ENCODE measurements around the gene DOK6. TPM values are rescaled to one million over a fixed set of nuclear protein-coding genes. Genes with fewer than 3 reads are reported as not detected.
A peak's percentile ranks its signal among the peaks of the same experiment; 100 is the strongest.

Gene DOK6
- total and polyA plus RNA-seq, 8 donors = 0.15 to 1.3 (median 0.33) TPM

GRCh38 chr18:69400976-69401225 is 213 bp downstream of the DOK6 start:
- ATAC-seq = peak in 3 of 4 donors; percentile 19 to 45 (median 35)
- 0 to 1% methylated on average over 1 to 47 of the region's 47 CpGs for whole genome bisulfite sequencing, 2 donors
- no peaks in the 10 kb centered on the region for H3K9me3 ChIP-seq
- no peak for TF ChIP-seq CTCF (IDR thresholded peaks at IDR 0.05)
- no peak overlapping the region for H3K27ac ChIP-seq
- FAIRE-seq = no peak
- peaks cover 0 to 35% (median 0%) of the 10 kb centered on the region in 4 donors for H3K27me3 ChIP-seq
- peak overlapping the region; percentile 7 to 56 (median 20) for H3K4me3 ChIP-seq
- H3K4me1 ChIP-seq = peaks cover 0 to 4% (median 0%) of the 10 kb centered on the region in 3 donors
- DNase-seq = no peak
- intact Hi-C loops (cut with DNase I) = no loop called here
- no peaks in the 10 kb centered on the region for H3K36me3 ChIP-seq

- WGBS, 2 donors = 1 to 2% methylated on average over 57 to 66 of the region's 66 CpGs
- no peak for FAIRE-seq
- Histone ChIP-seq H3K36me3 (no peaks in the 10 kb centered on the region), H3K4me3 (peak overlapping the region; percentile 7 to 56 (median 20)), H3K27me3 (peaks cover 0 to 32% (median 0%) of the 10 kb centered on the region in 4 donors), H3K9me3 (no peaks in the 10 kb centered on the region), H3K27ac (no peak overlapping the region), H3K4me1 (peaks cover 0 to 4% (median 0%) of the 10 kb centered on the region in 3 donors)
- DNase-seq = peak in 3 of 6 donors; percentile 24 to 72 (median 58)
- intact Hi-C loops (cut with DNase I) = no loop called here
- no peak for TF ChIP-seq CTCF (IDR thresholded peaks at IDR 0.05)
- peak in 3 of 4 donors; percentile 24 to 40 (median 33) for ATAC-seq
Measured at GRCh38 chr18:69401226-69401971, 711 bp downstream of the DOK6 start.

- 2 to 5% methylated on average over 19 of the region's 19 CpGs for WGBS, 2 donors
- Histone ChIP-seq H3K27ac (no peak overlapping the region), H3K36me3 (no peaks in the 10 kb centered on the region), H3K4me1 (peaks cover 0 to 4% (median 0%) of the 10 kb centered on the region in 3 donors), H3K27me3 (peaks cover 0 to 29% (median 0%) of the 10 kb centered on the region in 4 donors), H3K4me3 (peak overlapping the region in 3 of 4 donors; percentile 10 to 56 (median 30)), H3K9me3 (no peaks in the 10 kb centered on the region)
- intact Hi-C loops (cut with DNase I) = no loop called here
- no peak for TF ChIP-seq CTCF (IDR thresholded peaks at IDR 0.05)
- peak in 1 of 4 donors; percentile 11 for ATAC-seq
- no peak for FAIRE-seq
- peak in 1 of 6 donors; percentile 47 for DNase-seq
Measured at GRCh38 chr18:69401972-69402532, 1.4 kb downstream of the DOK6 start.

- no peak for ATAC-seq
- intact Hi-C loops (cut with DNase I) = no loop called here
Measured at GRCh38 chr18:69402533-69402989, 1.9 kb downstream of the DOK6 start.

More at GRCh38 chr18:69402533-69402989, 1.9 kb downstream of the DOK6 start:
- Histone ChIP-seq H3K9me3 (no peaks in the 10 kb centered on the region), H3K27me3 (peaks cover 0 to 25% (median 0%) of the 10 kb centered on the region in 4 donors), H3K27ac (no peak overlapping the region), H3K4me3 (no peak overlapping the region), H3K36me3 (no peaks in the 10 kb centered on the region), H3K4me1 (peaks cover 0 to 4% (median 0%) of the 10 kb centered on the region in 3 donors)
- FAIRE-seq (no peak), DNase-seq (no peak)
- 9 to 13% methylated on average over 20 of the region's 20 CpGs for WGBS, 2 donors
- no peak for TF ChIP-seq CTCF (IDR thresholded peaks at IDR 0.05)
